ENCODE measurements around the gene RFWD3.
A peak's percentile ranks its signal among the peaks of the same experiment; 100 is the strongest.
"Not testable (repeated sequence)": the region's sequence is repeated elsewhere in the genome, so short reads cannot be mapped to it uniquely, and the experiment has no call there.

The RFWD3 gene

DNA sequence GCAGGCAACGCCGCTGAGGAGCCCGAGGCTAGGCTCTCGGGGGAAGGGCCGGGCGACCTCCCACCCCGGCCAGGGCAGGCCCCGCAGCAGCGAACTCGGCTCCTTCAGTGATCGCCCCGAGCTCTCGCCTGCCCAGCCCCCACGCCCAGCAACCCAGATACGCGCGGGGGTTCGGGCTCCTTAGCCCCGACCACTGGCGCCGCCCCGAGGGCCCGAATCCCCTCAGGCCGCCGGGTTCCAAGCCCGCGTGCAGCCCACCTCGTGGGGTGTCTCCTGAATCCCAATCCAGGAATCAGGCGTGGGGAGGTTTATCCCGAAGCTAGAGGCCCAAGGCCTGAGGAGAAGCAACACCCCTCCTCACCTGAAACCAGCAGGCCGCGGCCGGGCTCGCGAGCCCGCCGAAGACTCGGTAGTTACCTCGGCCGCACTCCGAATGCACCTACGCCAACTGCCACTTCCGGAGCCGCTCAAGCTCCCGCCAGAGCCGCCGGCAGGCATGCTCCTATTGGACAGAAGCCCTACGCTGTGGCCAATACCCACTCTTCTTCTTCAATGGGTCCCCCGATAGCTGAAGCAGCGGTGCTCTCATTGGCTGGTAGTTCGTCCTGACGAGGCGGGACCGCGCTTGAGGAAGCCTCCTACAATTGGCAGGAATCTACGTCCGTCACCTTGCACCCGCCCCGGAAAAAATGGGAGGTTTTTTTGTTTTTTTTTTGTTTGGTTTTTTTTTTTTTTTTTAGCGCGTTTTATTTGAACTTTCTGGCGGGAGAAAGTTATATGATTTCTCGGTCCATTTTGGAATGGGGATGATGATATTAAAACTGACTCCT is at the start of gene RFWD3:
Gene RFWD3 (minus strand): TSS at position 453 of the 830 bp plus-strand sequence. CDS start 5,428 bp downstream, outside the sequence.
- DNase-seq (ENCODE audit: low read depth in 2 of 2) = peak; percentile 89 to 90

GRCh38 chr16:74716355-74716754 is 49.7 kb upstream of the RFWD3 start:
- no peak for DNase-seq (ENCODE audit: low read depth in 2 of 2)

- no peak for DNase-seq (ENCODE audit: low read depth in 2 of 2)
Measured at GRCh38 chr16:74713876-74714275, 47.2 kb upstream of the RFWD3 start.

GRCh38 chr16:74713325-74713724 is 46.6 kb upstream of the RFWD3 start:
- no peak for DNase-seq (ENCODE audit: low read depth in 2 of 2)

DNA sequence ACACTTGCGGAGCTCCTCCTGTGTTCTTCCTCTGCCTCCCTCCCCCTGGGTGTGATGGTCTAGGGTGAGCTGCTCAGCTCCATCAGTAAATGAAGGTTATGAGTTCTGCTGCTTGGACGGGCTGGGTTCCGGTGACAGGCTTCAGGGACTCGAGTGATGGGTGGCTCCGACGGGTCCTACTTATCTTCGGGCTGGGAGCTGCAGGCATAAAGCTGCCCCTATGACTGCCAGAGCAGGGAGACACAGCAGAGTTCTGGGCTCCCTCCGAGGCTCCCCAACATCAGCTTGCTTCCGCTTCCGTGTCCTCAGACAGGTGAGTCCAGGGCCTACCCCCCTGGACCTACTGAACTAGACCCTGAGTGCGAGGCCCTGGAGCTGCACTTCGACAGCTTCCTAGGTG is 45.3 kb upstream of the RFWD3 start:
- no peak for DNase-seq (ENCODE audit: low read depth in 2 of 2)

GRCh38 chr16:74710401-74710800 is 43.7 kb upstream of the RFWD3 start:
- DNase-seq (ENCODE audit: low read depth in 2 of 2) = no peak

GRCh38 chr16:74709441-74709877 is 42.8 kb upstream of the RFWD3 start:
- peak; percentile 60 to 75 for DNase-seq (ENCODE audit: low read depth in 2 of 2)

DNA sequence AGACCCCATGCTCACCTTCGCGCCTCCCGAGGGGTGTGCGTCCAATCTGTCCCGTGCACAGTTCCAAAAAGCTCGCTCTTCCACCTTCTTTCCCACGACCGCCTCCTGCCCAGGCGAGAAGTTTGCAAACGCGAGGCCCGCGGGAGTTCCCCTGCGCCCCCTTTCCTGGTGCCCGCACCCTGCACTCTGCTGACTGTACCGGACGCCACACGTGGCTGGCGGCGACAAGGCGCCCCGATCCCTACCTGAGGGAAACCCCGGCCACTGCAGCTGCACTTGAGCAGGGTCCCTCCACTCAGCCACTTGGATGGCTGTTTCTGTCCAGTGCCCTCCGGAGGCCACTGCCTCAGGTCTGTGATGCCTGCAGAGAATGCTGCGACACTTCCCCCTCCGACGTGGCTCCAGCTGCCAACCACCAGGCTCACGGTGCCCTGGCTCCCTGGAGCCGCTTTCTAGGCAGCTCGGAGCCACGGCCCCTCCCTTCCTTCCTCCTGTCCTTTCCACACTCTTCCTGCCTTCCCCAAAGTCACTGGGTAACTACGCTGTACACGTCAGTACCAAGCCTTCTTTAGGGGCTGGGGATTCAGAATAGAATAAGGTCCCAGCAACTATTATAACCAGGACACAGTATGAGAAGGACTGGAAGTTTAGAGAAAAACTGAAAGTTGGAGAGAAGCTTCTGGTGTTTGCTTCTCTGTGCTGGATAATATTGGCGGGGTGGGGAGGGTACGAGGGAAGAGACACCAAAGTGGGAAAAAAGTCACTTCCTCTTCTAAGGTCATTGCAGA is 34.0 kb upstream of the RFWD3 start, which contains the start of gene MLKL:
Gene MLKL (minus strand): TSS at position 425 of the 788 bp plus-strand sequence. CDS start 5,105 bp downstream, outside the sequence.
- DNase-seq (ENCODE audit: low read depth in 2 of 2) = peak; percentile 28 to 53

DNA sequence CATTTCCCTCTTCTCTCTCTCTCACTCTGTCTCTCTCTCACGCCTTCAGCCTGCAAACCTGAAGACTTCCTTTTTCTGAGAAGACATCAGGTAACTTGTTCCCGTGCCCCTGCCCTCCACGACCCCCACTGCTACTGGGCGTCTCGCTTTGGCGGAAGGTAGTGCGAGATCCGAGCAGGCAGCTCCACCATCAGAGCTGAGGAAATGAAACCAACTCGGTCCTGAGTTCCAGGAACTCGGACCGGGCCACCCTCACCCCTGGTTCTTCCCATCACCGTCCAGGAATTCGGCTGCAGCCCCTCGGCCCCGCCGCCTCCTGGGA is 33.4 kb upstream of the RFWD3 start:
- peak; percentile 5 to 8 for DNase-seq (ENCODE audit: low read depth in 2 of 2)

DNA sequence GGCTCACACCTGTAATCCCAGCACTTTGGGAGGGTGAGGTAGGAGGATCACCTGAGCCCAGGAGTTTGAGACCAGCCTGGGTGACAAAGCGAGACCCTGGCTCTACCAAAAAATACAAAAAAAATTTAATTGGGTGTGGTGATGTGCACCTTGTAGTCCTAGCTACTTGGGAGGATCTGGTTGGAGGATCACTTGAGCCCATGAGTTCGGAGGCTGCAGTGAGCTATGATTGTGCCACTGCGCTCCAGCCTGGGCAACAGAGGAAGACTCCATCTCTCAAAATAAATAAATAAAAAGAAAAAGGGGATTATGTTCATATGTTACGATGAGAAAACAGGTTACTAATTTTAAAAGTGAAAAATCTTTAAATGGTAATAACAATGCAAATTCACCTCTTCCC is 33.0 kb upstream of the RFWD3 start:
- DNase-seq (ENCODE audit: low read depth in 2 of 2) = no peak

DNA sequence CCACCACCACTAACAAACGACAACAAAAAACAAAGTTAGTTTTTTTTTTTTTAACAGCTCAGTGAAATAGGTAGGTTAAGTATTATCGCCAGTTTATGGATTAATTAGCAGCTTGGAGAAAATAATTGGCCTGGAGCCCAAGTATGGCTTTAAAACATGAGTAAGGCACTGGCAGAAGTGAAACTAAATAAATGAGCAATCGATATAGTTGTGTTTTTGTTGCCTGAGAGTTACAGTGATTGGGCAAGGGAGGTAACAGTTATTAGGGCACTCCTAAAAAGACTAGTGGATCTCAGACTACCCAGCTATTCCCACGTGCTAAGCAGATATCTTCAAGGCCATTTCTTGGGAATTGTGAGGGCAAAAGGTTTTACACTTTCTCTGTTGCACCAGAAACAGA is 31.5 kb upstream of the RFWD3 start:
- DNase-seq (ENCODE audit: low read depth in 2 of 2) = no peak

- DNase-seq (ENCODE audit: low read depth in 2 of 2) = peak in 1 of 2 experiments; percentile 28
Measured at GRCh38 chr16:74695450-74696422, 29.1 kb upstream of the RFWD3 start.

GRCh38 chr16:74691093-74691855 is 24.6 kb upstream of the RFWD3 start:
- no peak for DNase-seq (ENCODE audit: low read depth in 2 of 2)

- no peak for DNase-seq (ENCODE audit: low read depth in 2 of 2)
Measured at GRCh38 chr16:74682556-74682955, 15.9 kb upstream of the RFWD3 start.

- no peak for DNase-seq (ENCODE audit: low read depth in 2 of 2)
Measured at GRCh38 chr16:74680681-74681080, 14.0 kb upstream of the RFWD3 start.

DNA sequence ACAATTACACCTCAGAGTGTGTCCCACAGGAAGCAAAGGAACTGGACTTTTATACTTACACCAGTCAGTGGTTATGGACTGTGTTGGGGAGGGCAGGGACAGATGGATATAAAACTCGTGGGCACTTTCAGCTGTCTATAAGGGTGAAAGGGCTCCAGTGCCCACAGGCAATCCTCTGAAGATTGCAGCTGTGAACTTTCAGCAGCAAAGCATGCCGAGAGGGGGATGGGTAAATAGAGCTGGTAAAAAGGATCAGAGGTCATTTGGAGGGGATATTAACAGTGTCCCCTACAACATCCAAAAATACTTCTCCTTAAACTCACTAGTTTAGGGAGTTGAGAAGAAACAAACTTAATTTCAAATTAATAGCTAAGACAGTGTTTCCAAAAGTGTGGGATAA is 13.3 kb upstream of the RFWD3 start:
- DNase-seq (ENCODE audit: low read depth in 2 of 2) = no peak

GRCh38 chr16:74677868-74678267 is 11.2 kb upstream of the RFWD3 start:
- DNase-seq (ENCODE audit: low read depth in 2 of 2) = no peak

DNA sequence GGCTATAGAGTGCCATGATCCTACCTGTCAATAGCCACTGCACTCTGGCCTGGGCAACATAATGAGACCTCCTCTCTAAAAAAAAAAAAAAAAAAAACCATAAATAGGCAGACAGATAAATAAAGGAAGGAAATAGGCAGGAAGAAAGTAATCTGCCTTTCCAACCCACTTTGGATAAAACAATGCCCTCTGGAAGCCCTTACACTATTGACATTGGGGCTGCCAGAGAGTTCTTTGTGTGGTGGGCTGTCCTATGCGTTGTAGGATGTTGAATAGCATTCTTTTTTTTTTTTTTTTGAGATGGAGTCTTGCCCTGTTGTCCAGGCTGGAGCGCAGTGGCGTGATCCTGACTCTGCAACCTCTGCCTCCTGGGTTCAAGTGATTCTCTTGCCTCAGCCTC is 7.2 kb upstream of the RFWD3 start:
- DNase-seq (ENCODE audit: low read depth in 2 of 2) = no peak

- not testable (repeated sequence) for DNase-seq (ENCODE audit: low read depth in 2 of 2)
Measured at GRCh38 chr16:74668877-74669276, 2.2 kb upstream of the RFWD3 start.

GRCh38 chr16:74667255-74667700 is 601 bp upstream of the RFWD3 start:
- peak; percentile 5 to 31 for DNase-seq (ENCODE audit: low read depth in 2 of 2)

- DNase-seq (ENCODE audit: low read depth in 2 of 2) = no peak
Measured at GRCh38 chr16:74666010-74666421, 661 bp downstream of the RFWD3 start.
